H9 (cell line): ENCODE data around the gene AP2A2. TPM values are rescaled to one million over a fixed set of nuclear protein-coding genes. Genes with fewer than 3 reads are reported as not detected.
A peak's percentile ranks its signal among the peaks of the same experiment; 100 is the strongest.

Experiments used
- DNase-seq: peaks from one replicate; pipeline ENCODE4 v3.0.0-alpha.2; 2017
- H2AFZ ChIP-seq: one replicate; pipeline ENCODE4 v1.6.1; 2013; ENCODE audit warnings: mild to moderate bottlenecking, low read length, control low read depth, moderate library complexity
- H2AK5ac ChIP-seq: 2 replicates; pipeline ENCODE4 v1.6.1; 2013; ENCODE audit warnings: low read length, control low read depth, mixed read lengths; ENCODE audit not compliant: insufficient read length
- H2BK120ac ChIP-seq: one replicate; pipeline ENCODE4 v1.6.1; 2013; ENCODE audit warnings: low read depth, mild to moderate bottlenecking, low read length, control low read depth, inconsistent platforms; ENCODE audit not compliant: poor library complexity, severe bottlenecking
- H2BK12ac ChIP-seq: 2 replicates; pipeline ENCODE4 v1.6.1; 2013; ENCODE audit warnings: low read length, control low read depth, mixed read lengths, low read depth; ENCODE audit not compliant: insufficient read length
- H2BK15ac ChIP-seq: 2 replicates; pipeline ENCODE4 v1.6.1; 2013; ENCODE audit warnings: low read depth, low read length, control low read depth
- H2BK20ac ChIP-seq: one replicate; pipeline ENCODE4 v1.6.1; 2013; ENCODE audit warnings: low read depth, mild to moderate bottlenecking, low read length, control low read depth, inconsistent platforms; ENCODE audit not compliant: poor library complexity, severe bottlenecking
- H2BK5ac ChIP-seq: 2 replicates; pipeline ENCODE4 v1.6.1; 2013; ENCODE audit warnings: low read length, control low read depth, mixed read lengths; ENCODE audit not compliant: insufficient read length
- H3K14ac ChIP-seq: 2 replicates; pipeline ENCODE4 v1.6.1; 2013; ENCODE audit warnings: low read length, control low read depth; ENCODE audit not compliant: insufficient read depth
- H3K18ac ChIP-seq: 2 replicates; pipeline ENCODE4 v1.6.1; 2013; ENCODE audit warnings: low read depth, mild to moderate bottlenecking, mixed read lengths, low read length, control low read depth; ENCODE audit not compliant: insufficient read length
- H3K23ac ChIP-seq: 2 replicates; pipeline ENCODE4 v1.6.1; 2013; ENCODE audit warnings: low read length, control low read depth, mixed read lengths, low read depth; ENCODE audit not compliant: insufficient read length
- H3K23me2 ChIP-seq: 2 replicates; pipeline ENCODE4 v1.6.1; 2013; ENCODE audit warnings: low read depth, mild to moderate bottlenecking, mixed read lengths, low read length, control low read depth; ENCODE audit not compliant: insufficient read length, poor library complexity, severe bottlenecking
- H3K27ac ChIP-seq: 2 replicates; pipeline ENCODE4 v1.5.1; 2013; ENCODE audit warnings: low read length, control low read depth, mixed read lengths, low read depth; ENCODE audit not compliant: insufficient read length
- H3K27me3 ChIP-seq: 2 replicates; pipeline ENCODE4 v1.6.1; 2013; ENCODE audit warnings: low read length, control low read depth, inconsistent platforms; ENCODE audit not compliant: insufficient read depth
- H3K4ac ChIP-seq: 2 replicates; pipeline ENCODE4 v1.6.1; 2013; ENCODE audit warnings: low read depth, mild to moderate bottlenecking, control low read depth, inconsistent platforms, low read length, moderate library complexity
- H3K4me1 ChIP-seq: 2 replicates; pipeline ENCODE4 v1.6.1; 2013; ENCODE audit warnings: low read length, control low read depth, inconsistent platforms; ENCODE audit not compliant: insufficient read depth
- H3K4me2 ChIP-seq: 2 replicates; pipeline ENCODE4 v1.6.1; 2013; ENCODE audit warnings: low read length, control low read depth, mixed read lengths; ENCODE audit not compliant: insufficient read length, insufficient read depth
- H3K56ac ChIP-seq: 2 replicates; pipeline ENCODE4 v1.6.1; 2013; ENCODE audit warnings: low read depth, mild to moderate bottlenecking, mixed read lengths, low read length, control low read depth; ENCODE audit not compliant: insufficient read length
- H3K79me1 ChIP-seq: 2 replicates; pipeline ENCODE4 v1.6.1; 2013; ENCODE audit warnings: low read depth, mild to moderate bottlenecking, moderate library complexity, low read length, control low read depth, inconsistent platforms; ENCODE audit not compliant: insufficient read depth, poor library complexity, severe bottlenecking
- H3K79me2 ChIP-seq: 2 replicates; pipeline ENCODE4 v1.6.1; 2013; ENCODE audit warnings: low read length, control low read depth, inconsistent platforms; ENCODE audit not compliant: insufficient read depth
- H3K9ac ChIP-seq: 2 replicates; pipeline ENCODE4 v1.6.1; 2013; ENCODE audit warnings: low read length, control low read depth, mixed read lengths; ENCODE audit not compliant: insufficient read length; ENCODE audit errors: extremely low read depth
- H3K9me3 ChIP-seq: one replicate; pipeline ENCODE4 v1.6.1; 2013; ENCODE audit warnings: low read depth, low read length, inconsistent platforms; ENCODE audit not compliant: control insufficient read depth
- H3T11ph ChIP-seq: one replicate; pipeline ENCODE4 v1.6.1; 2013; ENCODE audit warnings: mild to moderate bottlenecking, low read length, control low read depth, inconsistent platforms
- H4K20me1 ChIP-seq: one replicate; pipeline ENCODE4 v1.6.1; 2013; ENCODE audit not compliant: control insufficient read depth, insufficient read length, insufficient read depth
- H4K5ac ChIP-seq: 2 replicates; pipeline ENCODE4 v1.6.1; 2013; ENCODE audit warnings: low read depth, mild to moderate bottlenecking, mixed read lengths, low read length, control low read depth; ENCODE audit not compliant: insufficient read length
- H4K8ac ChIP-seq: replicated peaks from 2 replicates; pipeline ENCODE4 v1.6.1; 2013; ENCODE audit warnings: low read length, control low read depth, mixed read lengths, low read depth; ENCODE audit not compliant: insufficient read length
- H4K91ac ChIP-seq: 2 replicates; pipeline ENCODE4 v1.6.1; 2013; ENCODE audit warnings: low read depth, mild to moderate bottlenecking, moderate library complexity, mixed read lengths, low read length, control low read depth; ENCODE audit not compliant: insufficient read length
- H3K27ac Mint-ChIP-seq, 3 experiments: 2 replicates in 2 of 3; 3 replicates in 1 of 3; pipeline ENCODE4 v1.8.0; 2020 to 2021; ENCODE audit warnings: mixed read lengths in 3 of 3, mild to moderate bottlenecking in 1 of 3, moderate library complexity in 1 of 3
- H3K27me3 Mint-ChIP-seq: 2 replicates; pipeline ENCODE4 v1.8.0; 2021; ENCODE audit warnings: low read depth, mild to moderate bottlenecking, moderate library complexity, mixed read lengths
- H3K36me3 Mint-ChIP-seq, 3 experiments: 2 replicates in 2 of 3; 3 replicates in 1 of 3; pipeline ENCODE4 v1.8.0; 2020 to 2021; ENCODE audit warnings: low read depth in 3 of 3, mixed read lengths in 3 of 3; ENCODE audit not compliant: insufficient read depth in 1 of 3
- H3K4me1 Mint-ChIP-seq, 2 experiments: 2 replicates each; pipeline ENCODE4 v1.8.0; 2020; ENCODE audit warnings: mixed read lengths in 2 of 2
- H3K4me3 Mint-ChIP-seq, 2 experiments: 2 replicates in 1 of 2; 3 replicates in 1 of 2; pipeline ENCODE4 v1.8.0; 2020 to 2021; ENCODE audit warnings: mild to moderate bottlenecking in 2 of 2, mixed read lengths in 2 of 2, moderate library complexity in 1 of 2
- H3K9me3 Mint-ChIP-seq, 2 experiments: 2 replicates in 1 of 2; 3 replicates in 1 of 2; pipeline ENCODE4 v1.8.0; 2020; ENCODE audit warnings: mild to moderate bottlenecking in 2 of 2, mixed read lengths in 2 of 2, moderate library complexity in 1 of 2
- CTCF ChIP-seq: fragments of 200-600 bp; sonication (generic); conservative IDR thresholded peaks from 3 replicates; pipeline ENCODE4 v1.8.0; 2021; ENCODE audit warnings: antibody characterized with exemption, mild to moderate bottlenecking
- WGBS: extraction: QIAGEN DNeasy Blood & Tissue Kit; methylation state at CpG from one replicate; pipeline ENCODE4 v1.1.7; 2013; ENCODE audit warnings: missing lambda C conversion rate, low lambda C conversion rate, mixed read lengths; ENCODE audit not compliant: insufficient read length; ENCODE audit errors: extremely low coverage; 5-methylcytosine and 5-hydroxymethylcytosine counted together
- total RNA-seq: library from RNA; stranded (reverse); gene quantifications from 2 replicates; pipeline ENCODE4 v1.2.1, GENCODE V29; 2021

AP2A2 gene
- total RNA-seq, 1 experiment from 2014 or later, result 53.7 TPM

GRCh38 chr11:1048375-1049070 lies 122.9 kb downstream of the AP2A2 start:
- no peaks in the 10 kb centered on the region for H3K79me1 ChIP-seq
- no peak overlapping the region for H4K5ac ChIP-seq
- H2BK15ac ChIP-seq, result no peak overlapping the region
- H4K8ac ChIP-seq, result no peak overlapping the region
- no peak overlapping the region for H3K27ac ChIP-seq
- no peaks in the 10 kb centered on the region for H3K79me2 ChIP-seq
- no peaks in the 10 kb centered on the region; a peak in 1 of 5 replicates for H3K9me3 Mint-ChIP-seq
- no peak overlapping the region for H3K9ac ChIP-seq
- no peaks in the 10 kb centered on the region for H3K27me3 ChIP-seq
- no peaks in the 10 kb centered on the region for H4K20me1 ChIP-seq
- no peak overlapping the region for H2BK120ac ChIP-seq
- H3K27me3 Mint-ChIP-seq, result peaks cover 16% of the 10 kb centered on the region
- WGBS, result no CpG with 5 or more reads among the region's 25 CpGs
- no peak overlapping the region for H3K4me2 ChIP-seq
- DNase-seq, result no peak
- H3K4ac ChIP-seq, result no peak overlapping the region
- H3K56ac ChIP-seq, result no peak overlapping the region
- H3K23me2 ChIP-seq, result no peaks in the 10 kb centered on the region
- no peak overlapping the region; the same call in 1 of the 2 replicates for H3K14ac ChIP-seq
- H3K23ac ChIP-seq, result no peak overlapping the region
- TF ChIP-seq CTCF, result peak; percentile 41; the same call in 2 of the 3 replicates
- no peaks in the 10 kb centered on the region for H3K4me1 ChIP-seq
- no peak overlapping the region for H4K91ac ChIP-seq
- H3T11ph ChIP-seq, result no peak overlapping the region
- H3K4me1 Mint-ChIP-seq, result no peaks in the 10 kb centered on the region
- H2BK5ac ChIP-seq, result no peak overlapping the region
- H2AFZ ChIP-seq, result no peak overlapping the region
- H3K27ac Mint-ChIP-seq, result no peak overlapping the region
- H3K18ac ChIP-seq, result no peak overlapping the region
- H2AK5ac ChIP-seq, result no peak overlapping the region
- no peaks in the 10 kb centered on the region for H3K9me3 ChIP-seq
- H3K4me3 Mint-ChIP-seq, result no peak overlapping the region
- H2BK12ac ChIP-seq, result no peak overlapping the region
- H3K36me3 Mint-ChIP-seq, result no peaks in the 10 kb centered on the region; a peak in 1 of 7 replicates
- no peak overlapping the region for H2BK20ac ChIP-seq
